OCI-LY7 (cell line): ENCODE measurements around the gene FAM151A.

ENCODE experiments used
- EZH2phosphoT487 ChIP-seq: fragments of 200-600 bp; sonication (generic); IDR thresholded peaks from 2 replicates; pipeline ENCODE4 v1.6.1; 2018; ENCODE audit warnings: low read depth, borderline replicate concordance, mild to moderate bottlenecking, mixed run types, antibody characterized with exemption, low read length, moderate library complexity, mixed read lengths
- TF ChIP-seq, protein P1 (sequence below): fragments of 200-600 bp; sonication (generic); conservative IDR thresholded peaks from 2 replicates; pipeline ENCODE4 v1.5.1; 2014; ENCODE audit warnings: mild to moderate bottlenecking, antibody characterized with exemption, low read length, moderate library complexity, mixed read lengths

DNA sequence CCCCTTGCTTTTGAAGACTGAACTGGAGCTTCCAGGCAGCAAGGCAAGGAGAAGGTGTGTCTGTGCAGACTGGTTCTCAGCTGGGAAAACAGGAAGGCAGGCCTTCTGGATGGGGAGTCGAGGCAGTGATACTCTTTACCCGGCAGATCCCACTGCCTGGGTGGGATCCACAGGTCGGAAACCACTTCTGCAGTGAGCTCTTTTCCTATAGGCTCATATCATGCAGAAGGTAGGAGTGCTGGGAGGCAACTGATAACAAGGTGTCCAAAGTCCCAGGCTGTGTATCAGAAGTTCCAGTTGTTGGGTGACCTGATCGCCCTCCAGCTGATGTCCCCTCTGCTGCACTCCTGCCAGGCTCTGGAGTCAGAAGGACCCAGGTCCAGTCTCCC, 58.2 kb downstream of the FAM151A start:
- TF ChIP-seq, protein P1, sequence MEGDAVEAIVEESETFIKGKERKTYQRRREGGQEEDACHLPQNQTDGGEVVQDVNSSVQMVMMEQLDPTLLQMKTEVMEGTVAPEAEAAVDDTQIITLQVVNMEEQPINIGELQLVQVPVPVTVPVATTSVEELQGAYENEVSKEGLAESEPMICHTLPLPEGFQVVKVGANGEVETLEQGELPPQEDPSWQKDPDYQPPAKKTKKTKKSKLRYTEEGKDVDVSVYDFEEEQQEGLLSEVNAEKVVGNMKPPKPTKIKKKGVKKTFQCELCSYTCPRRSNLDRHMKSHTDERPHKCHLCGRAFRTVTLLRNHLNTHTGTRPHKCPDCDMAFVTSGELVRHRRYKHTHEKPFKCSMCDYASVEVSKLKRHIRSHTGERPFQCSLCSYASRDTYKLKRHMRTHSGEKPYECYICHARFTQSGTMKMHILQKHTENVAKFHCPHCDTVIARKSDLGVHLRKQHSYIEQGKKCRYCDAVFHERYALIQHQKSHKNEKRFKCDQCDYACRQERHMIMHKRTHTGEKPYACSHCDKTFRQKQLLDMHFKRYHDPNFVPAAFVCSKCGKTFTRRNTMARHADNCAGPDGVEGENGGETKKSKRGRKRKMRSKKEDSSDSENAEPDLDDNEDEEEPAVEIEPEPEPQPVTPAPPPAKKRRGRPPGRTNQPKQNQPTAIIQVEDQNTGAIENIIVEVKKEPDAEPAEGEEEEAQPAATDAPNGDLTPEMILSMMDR = no peak
- TF ChIP-seq EZH2phosphoT487 = no peak
